ENCODE data around the gene KCNB1. TPM values are rescaled to one million over a fixed set of nuclear protein-coding genes. Genes with fewer than 3 reads are reported as not detected.

KCNB1 gene
- total RNA-seq, 3 donors from 2014 or later = 3.9 to 21.8 (median 5.1) TPM

DNA sequence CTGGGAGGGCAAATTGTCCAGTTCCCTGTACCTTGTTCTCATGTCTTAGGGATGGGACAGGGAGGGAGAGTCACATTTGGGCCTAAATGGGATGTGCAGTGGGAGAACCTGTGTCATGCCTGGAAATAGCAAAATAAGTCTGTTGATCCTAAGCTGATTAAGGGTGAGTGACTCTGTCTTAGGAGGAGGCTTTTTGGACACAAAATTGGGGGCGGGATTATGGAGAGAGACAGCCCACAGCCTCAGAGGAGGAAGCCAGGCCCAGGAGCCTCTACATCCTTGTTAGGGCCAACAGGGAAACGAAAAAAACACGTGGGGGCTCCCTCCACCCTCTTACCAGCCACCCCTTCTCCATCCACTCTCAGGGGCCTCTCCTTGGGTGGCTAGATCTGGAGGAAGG lies 2.2 kb downstream of the KCNB1 start:
- no peak overlapping the region for H3K4me3 ChIP-seq
- TF ChIP-seq POLR2AphosphoS5 (IDR thresholded peaks at IDR 0.05) = no peak
- no peak for TF ChIP-seq POLR2A (IDR thresholded peaks at IDR 0.05)
- TF ChIP-seq, protein P1, sequence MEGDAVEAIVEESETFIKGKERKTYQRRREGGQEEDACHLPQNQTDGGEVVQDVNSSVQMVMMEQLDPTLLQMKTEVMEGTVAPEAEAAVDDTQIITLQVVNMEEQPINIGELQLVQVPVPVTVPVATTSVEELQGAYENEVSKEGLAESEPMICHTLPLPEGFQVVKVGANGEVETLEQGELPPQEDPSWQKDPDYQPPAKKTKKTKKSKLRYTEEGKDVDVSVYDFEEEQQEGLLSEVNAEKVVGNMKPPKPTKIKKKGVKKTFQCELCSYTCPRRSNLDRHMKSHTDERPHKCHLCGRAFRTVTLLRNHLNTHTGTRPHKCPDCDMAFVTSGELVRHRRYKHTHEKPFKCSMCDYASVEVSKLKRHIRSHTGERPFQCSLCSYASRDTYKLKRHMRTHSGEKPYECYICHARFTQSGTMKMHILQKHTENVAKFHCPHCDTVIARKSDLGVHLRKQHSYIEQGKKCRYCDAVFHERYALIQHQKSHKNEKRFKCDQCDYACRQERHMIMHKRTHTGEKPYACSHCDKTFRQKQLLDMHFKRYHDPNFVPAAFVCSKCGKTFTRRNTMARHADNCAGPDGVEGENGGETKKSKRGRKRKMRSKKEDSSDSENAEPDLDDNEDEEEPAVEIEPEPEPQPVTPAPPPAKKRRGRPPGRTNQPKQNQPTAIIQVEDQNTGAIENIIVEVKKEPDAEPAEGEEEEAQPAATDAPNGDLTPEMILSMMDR (IDR thresholded peaks at IDR 0.05) = no peak
- peaks cover 6% of the 10 kb centered on the region in 2 donors for H3K27me3 ChIP-seq
- intact Hi-C loops (cut with DNase I; ENCODE audit: low total_unique reads) = loop anchor here (10.0 kb wide), 2 partner anchors 105 to 145 kb away; no protein-coding TSS in a partner anchor
- DNase-seq (ENCODE audit: low spot score in 2 of 2) = no peak
- no peak overlapping the region for H3K27ac ChIP-seq
- H3K36me3 ChIP-seq = no peaks in the 10 kb centered on the region
- no peaks in the 10 kb centered on the region for H3K9me3 ChIP-seq
- H3K4me1 ChIP-seq = peaks cover 0 to 3% of the 10 kb centered on the region in 2 donors

DNA sequence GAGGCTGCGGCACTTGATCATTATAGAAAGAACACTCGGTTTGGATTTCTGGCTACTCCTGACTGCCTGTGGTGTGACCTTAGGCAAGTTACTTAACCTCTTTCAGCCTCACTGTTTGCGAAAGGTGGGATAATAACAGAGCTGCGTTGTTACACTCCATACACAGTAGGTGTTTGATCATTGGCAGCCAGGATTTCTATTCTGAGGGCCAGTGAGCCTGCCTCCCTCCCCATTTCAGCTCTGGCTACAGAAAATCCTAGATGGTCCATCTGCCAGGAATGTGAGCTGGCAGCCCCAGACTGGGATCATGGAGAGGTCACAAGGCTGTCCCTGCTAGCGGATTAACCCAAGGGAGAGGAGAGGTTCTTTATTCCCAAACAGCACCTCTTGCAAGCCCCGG lies 2.7 kb downstream of the KCNB1 start:
- TF ChIP-seq POLR2AphosphoS5 (IDR thresholded peaks at IDR 0.05) = no peak
- TF ChIP-seq, protein P1 (IDR thresholded peaks at IDR 0.05) = no peak
- no peak for TF ChIP-seq POLR2A (IDR thresholded peaks at IDR 0.05)
- Histone ChIP-seq H3K27me3 (peaks cover 2 to 6% of the 10 kb centered on the region in 2 donors), H3K27ac (no peak overlapping the region), H3K4me3 (no peak overlapping the region), H3K9me3 (no peaks in the 10 kb centered on the region), H3K4me1 (peaks cover 0 to 3% of the 10 kb centered on the region in 2 donors), H3K36me3 (no peaks in the 10 kb centered on the region)
- no peak for DNase-seq (ENCODE audit: low spot score in 2 of 2)
- intact Hi-C loops (cut with DNase I; ENCODE audit: low total_unique reads) = loop anchor here (10.0 kb wide), 2 partner anchors 105 to 145 kb away; no protein-coding TSS in a partner anchor

DNA sequence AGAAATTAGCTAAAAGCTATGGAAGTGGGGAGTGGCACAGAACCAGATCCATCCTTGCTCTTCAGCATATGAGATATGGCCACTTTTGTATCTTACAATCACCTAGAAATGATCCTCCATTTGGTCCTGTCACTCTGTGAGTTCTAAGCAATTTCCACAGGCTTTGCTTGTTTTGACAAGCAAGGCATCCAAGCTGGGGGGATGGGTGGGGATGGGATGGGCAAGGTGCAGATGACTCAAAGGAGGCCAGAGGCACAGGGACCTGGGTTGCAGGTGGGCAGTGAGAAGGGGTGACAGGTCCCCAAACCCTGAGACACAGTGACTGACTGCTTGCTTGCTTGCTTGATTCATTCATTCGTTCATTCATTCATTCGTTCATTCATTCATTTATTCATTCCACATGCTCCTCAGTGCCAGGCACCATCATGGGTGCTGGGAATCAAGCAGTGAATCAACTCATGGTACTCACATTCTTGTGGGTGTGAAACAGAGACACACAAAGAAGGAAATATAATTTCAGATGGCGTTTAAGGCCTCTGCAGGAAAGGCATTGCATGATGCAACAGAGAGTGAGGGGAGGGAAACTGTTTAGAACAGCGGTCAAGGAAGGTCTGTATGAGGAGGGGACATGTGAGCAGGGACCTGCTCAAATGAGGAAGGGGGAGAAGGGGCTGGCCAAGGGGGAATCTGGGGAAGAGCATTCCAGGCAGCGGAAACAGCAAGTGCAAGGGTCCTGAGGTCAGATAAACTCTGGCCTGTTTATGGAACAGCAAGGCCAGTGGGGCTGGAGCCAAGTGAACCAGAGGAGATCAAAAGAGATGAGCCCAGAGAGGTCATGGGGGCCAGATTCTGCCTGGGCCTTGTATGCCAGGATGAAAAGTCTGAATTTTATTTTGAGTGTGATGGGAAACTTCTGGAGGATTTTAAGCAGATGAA lies 3.4 kb downstream of the KCNB1 start:
- TF ChIP-seq POLR2AphosphoS5 (IDR thresholded peaks at IDR 0.05) (no peak), POLR2A (IDR thresholded peaks at IDR 0.05) (no peak)
- TF ChIP-seq, protein P1 (IDR thresholded peaks at IDR 0.05) = no peak
- H3K27ac ChIP-seq = no peak overlapping the region
- no peaks in the 10 kb centered on the region for H3K36me3 ChIP-seq
- H3K4me1 ChIP-seq = no peaks in the 10 kb centered on the region
- H3K9me3 ChIP-seq = no peaks in the 10 kb centered on the region
- no peak overlapping the region for H3K4me3 ChIP-seq
- intact Hi-C loops (cut with DNase I; ENCODE audit: low total_unique reads) = no loop called here
- H3K27me3 ChIP-seq = peaks cover 0 to 6% of the 10 kb centered on the region in 2 donors
- DNase-seq (ENCODE audit: low spot score in 2 of 2) = no peak

DNA sequence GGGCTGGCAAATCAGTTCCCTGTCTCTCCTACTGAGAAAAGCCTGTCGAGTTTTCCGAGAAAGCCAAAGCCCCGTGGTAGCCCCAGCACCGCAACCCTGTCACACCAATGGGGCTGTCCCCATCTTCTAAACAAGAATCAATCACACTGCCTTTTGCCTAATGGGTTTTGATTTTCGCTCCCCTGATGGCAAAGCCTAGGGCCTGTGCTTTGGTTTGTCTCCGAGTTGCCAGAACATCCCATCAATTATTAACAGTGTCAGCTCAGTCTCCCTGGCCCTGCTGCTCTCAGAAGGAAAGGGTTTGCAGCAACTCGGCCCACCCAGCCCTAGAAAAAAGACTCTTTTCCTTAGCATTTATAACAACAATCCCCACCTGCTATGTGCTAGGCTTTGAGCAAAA lies 4.2 kb downstream of the KCNB1 start:
- Histone ChIP-seq H3K9me3 (no peaks in the 10 kb centered on the region), H3K4me1 (no peaks in the 10 kb centered on the region), H3K27me3 (peaks cover 0 to 6% of the 10 kb centered on the region in 2 donors), H3K27ac (no peak overlapping the region), H3K4me3 (no peak overlapping the region), H3K36me3 (no peaks in the 10 kb centered on the region)
- intact Hi-C loops (cut with DNase I; ENCODE audit: low total_unique reads) = no loop called here
- TF ChIP-seq, protein P1 (IDR thresholded peaks at IDR 0.05) = no peak
- no peak for TF ChIP-seq POLR2AphosphoS5 (IDR thresholded peaks at IDR 0.05)
- no peak for TF ChIP-seq POLR2A (IDR thresholded peaks at IDR 0.05)
- no peak for DNase-seq (ENCODE audit: low spot score in 2 of 2)

DNA sequence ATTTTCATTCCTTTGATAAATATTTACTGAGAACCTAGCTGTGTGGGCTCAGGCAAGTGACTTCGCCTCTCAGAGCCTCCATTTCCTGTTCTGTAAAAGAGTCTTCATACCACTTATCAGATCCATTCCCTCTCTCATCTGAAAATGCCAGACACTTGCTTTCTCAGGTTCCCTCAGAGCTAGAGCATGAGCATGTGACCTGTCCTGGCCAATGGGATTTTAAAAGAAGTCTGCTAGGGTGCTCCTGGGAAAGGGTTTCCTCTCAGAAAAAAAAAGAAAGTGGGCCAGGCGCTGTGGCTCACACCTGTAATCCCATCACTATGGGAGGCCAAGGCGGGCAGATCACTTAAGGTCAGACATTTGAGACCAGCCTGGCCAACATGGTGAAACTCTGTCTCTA lies 5.3 kb downstream of the KCNB1 start:
- no peaks in the 10 kb centered on the region for H3K4me1 ChIP-seq
- H3K9me3 ChIP-seq = no peaks in the 10 kb centered on the region
- H3K27ac ChIP-seq = no peak overlapping the region
- no peak overlapping the region for H3K4me3 ChIP-seq
- H3K36me3 ChIP-seq = no peaks in the 10 kb centered on the region
- intact Hi-C loops (cut with DNase I; ENCODE audit: low total_unique reads) = no loop called here
- TF ChIP-seq, protein P1 (IDR thresholded peaks at IDR 0.05) = no peak
- no peak for TF ChIP-seq POLR2A (IDR thresholded peaks at IDR 0.05)
- no peak for TF ChIP-seq POLR2AphosphoS5 (IDR thresholded peaks at IDR 0.05)
- no peak for DNase-seq (ENCODE audit: low spot score in 2 of 2)
- H3K27me3 ChIP-seq = no peaks in the 10 kb centered on the region

Data from breast epithelium (tissue), 4 donors.